Colon (tissue), 2 donors: ENCODE results near the gene GUCA2B.

Experiments used
- FAIRE-seq: peaks from 2 replicates; lab custom pipeline; 2012; peaks lifted over from hg19 to GRCh38; lab: Jason Lieb, UNC
- donor health status: control.
- donor health status: control.

GUCA2B gene

DNA sequence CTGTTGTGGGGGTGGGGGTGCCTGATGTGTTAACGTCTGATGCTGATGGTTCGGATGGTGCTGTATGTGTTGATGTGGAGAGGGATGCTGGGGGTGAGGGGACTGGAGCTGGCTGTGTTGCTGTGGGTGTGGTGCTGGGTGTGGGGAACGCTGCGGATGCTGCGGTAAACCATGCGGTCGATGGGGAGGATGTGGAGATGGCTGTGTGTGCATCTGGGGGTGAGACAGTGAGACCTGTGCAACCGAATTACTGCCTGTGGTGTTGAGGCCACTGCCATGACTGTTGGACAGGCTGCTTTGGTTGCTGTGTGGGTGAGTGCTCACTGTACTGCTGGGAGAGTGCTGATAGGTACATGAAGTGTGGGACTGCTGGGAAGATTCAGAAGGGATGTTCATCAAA is 38.1 kb downstream of the GUCA2B start:
- FAIRE-seq = no peak

GRCh38 chr1:42192106-42192505 is 38.9 kb downstream of the GUCA2B start:
- FAIRE-seq = no peak

DNA sequence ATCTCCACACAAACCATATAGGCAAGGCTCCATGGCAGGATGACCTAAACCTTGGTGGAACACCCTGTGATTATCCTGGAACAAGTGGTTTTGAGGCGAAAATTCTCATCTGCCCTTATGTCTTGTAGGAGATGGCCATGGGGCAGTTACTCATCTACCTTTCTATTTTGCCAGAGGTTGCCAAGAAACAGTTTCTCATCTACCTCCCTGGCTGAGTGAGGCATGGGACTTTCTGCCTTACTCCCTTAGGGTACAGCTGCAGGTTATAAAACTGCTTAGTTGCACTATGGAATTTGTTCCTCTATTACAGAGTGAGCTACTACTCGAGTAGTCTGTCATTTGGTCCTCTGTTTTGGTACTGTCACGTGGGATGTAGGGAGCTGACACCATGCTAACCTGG is 42.6 kb downstream of the GUCA2B start:
- no peak for FAIRE-seq

- no peak for FAIRE-seq
These were observed 45.0 kb downstream of the GUCA2B start for GRCh38 chr1:42198251-42198650.

GRCh38 chr1:42201986-42202385 is 48.8 kb downstream of the GUCA2B start:
- no peak for FAIRE-seq
